ENCODE data around the gene C16orf87.

DNA sequence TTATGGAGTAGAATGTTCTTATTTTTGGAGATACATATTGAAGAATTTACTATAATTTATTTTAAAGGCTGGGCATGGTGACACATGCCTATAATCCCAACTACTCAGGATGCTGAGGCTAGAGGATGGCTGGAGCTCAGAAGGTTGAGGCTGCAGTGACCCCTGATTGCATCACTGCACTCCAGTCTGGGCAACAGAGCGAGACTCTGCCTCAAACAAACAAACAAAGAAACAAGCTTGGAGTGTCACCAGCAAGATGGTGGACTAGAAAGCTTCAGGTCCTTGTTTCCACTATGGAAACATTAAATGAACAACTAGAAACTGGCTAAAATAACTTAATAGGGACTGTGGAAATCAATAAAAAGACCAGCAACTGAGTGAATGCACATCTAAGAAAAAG, 35.3 kb upstream of the C16orf87 start:
- no peak for TF ChIP-seq ZNF274 (IDR thresholded peaks at IDR 0.05; ENCODE audit: low read depth, low read length)
- no peak for TF ChIP-seq YY1 (IDR thresholded peaks at IDR 0.05; ENCODE audit: insufficient read depth, insufficient read length)
